Breast epithelium (tissue), 3 donors: ENCODE measurements around the gene FLRT2.

Experiments used
- CTCF ChIP-seq, 3 donors: fragments of 450-650 bp; IDR thresholded peaks; one replicate each; pipeline ENCODE4 v1.5.1; 2016 to 2017; ENCODE audit warnings: antibody characterized with exemption in 3 of 3, mild to moderate bottlenecking in 3 of 3, moderate library complexity in 3 of 3
- POLR2A ChIP-seq: fragments of 450-650 bp; IDR thresholded peaks from one replicate; pipeline ENCODE4 v1.6.1; 2016; ENCODE audit warnings: antibody characterized with exemption, mild to moderate bottlenecking, moderate library complexity

DNA sequence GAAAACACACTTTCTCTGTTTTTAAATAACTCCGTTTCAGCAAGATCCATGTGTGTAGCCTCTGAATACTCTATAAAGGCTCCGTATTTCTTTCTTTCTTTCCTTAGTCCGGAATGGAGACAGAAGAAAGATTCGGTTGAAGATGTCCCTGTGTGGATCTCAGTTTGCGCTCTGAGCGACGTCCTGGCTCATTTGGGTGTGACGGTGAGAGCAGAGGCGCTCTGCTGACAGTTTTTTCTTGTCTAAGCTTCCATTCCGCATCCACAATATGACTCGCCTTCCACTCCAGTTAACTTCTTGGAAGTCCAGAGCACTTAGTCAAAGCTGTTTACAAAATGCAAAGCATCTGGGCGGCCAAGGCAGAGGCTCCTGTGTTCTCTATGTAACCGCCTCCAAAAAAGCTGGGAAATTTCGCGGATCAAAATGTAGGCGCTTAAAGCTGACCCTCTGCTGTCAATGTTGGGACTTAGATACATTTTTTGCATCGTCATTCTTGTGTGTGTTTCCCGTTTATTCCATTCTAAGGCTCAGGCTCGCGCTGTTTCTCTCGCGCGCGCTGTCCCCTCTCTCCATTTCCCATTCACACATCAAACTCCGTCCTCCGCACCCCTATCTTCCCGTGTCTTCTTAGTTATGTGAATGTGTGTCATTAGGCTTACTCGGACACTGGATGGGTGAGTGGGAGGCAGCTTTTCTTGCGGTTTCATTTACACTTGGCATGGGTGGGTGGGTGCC, 880 bp upstream of the FLRT2 start:
- TF ChIP-seq POLR2A (no peak), CTCF (IDR thresholded peaks at IDR 0.05) (no peak)
